ENCODE results near the gene ALDH3B2. TPM values are rescaled to one million over a fixed set of nuclear protein-coding genes. Genes with fewer than 3 reads are reported as not detected.

The ALDH3B2 gene
- total and polyA plus RNA-seq, 2 donors (not counting 1 experiment from before 2014, with no cell fraction given), result 0.09 TPM; not detected in 1

DNA sequence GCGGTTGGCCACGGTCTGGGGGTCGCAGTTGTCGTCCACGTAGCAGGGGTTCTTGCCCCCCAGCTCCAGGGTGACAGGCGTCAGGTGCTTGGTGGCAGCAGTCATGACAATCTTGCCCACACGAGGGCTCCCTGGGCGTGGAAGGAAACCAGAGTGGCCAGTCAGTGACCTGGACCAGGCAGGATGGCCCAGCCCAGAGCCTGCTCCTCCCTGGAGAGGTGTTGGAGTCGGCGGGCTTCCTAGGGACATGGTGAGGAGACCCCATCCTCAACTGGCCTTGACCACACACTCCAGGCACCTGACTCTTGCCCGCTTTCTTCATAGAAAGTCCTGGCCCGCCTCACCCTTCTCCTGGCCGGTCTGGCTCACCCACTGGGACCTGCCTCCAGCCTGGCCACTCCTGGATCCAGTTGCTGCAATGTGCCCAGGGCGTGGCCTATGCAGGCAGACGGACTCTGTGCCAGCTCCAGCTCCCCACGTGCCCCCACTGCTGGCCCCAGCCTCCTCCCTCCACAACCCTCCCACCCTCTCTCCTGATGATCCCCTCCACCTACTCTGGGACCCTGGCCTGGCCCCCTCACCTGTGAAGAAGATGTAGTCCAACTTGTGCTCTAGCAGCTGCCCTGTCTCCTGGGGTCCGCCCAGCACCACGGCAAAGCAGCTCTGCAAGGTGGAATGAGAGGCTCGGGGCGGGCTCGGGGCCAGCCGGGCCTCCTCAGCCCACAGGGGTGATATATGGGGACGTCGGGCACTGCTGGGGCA, 8.7 kb downstream of the ALDH3B2 start:
- Histone ChIP-seq H3K36me3 (replicated peaks in 1 of 2; ENCODE audit: control extremely low read depth in 1 of 2, control insufficient read depth in 1 of 2, extremely low read depth in 1 of 2, insufficient read depth in 2 of 2, low read length in 1 of 2) (no peaks in the 10 kb centered on the region), H2AFZ (ENCODE audit: insufficient read depth, low read depth, low read length, poor library complexity, severe bottlenecking) (no peak overlapping the region), H3K4me2 (replicated peaks; ENCODE audit: low read depth, low read length, poor library complexity, severe bottlenecking) (no peak overlapping the region), H3K27me3 (replicated peaks in 1 of 4; ENCODE audit: control extremely low read depth in 1 of 4, control insufficient read depth in 3 of 4, insufficient read depth in 4 of 4, low read length in 3 of 4) (peaks cover 0 to 4% (median 2%) of the 10 kb centered on the region in 4 experiments), H3K4me1 (ENCODE audit: control insufficient read depth in 2 of 2, insufficient read depth in 2 of 2, low read length in 2 of 2) (peaks cover 33 to 34% of the 10 kb centered on the region in 2 donors), H4K20me1 (ENCODE audit: control insufficient read depth, insufficient read depth, low read length, poor library complexity, severe bottlenecking) (no peaks in the 10 kb centered on the region), H3K9me3 (ENCODE audit: control extremely low read depth in 1 of 3, control insufficient read depth in 2 of 3, insufficient read depth in 1 of 3, low read length in 2 of 3) (no peaks in the 10 kb centered on the region), H3K9ac (ENCODE audit: low read length) (no peak overlapping the region), H3K4me3 (ENCODE audit: control extremely low read depth in 1 of 5, extremely low read depth in 1 of 5, insufficient read depth in 1 of 5, low read depth in 2 of 5, low read length in 4 of 5) (no peak overlapping the region), H3K27ac (ENCODE audit: low read length in 2 of 2) (no peak overlapping the region), H3K79me2 (ENCODE audit: control insufficient read depth, insufficient read depth, low read length) (no peaks in the 10 kb centered on the region)
- POLR2A ChIA-PET, result no interaction called here
- ATAC-seq (ENCODE audit: low read depth) (no peak), DNase-seq (no peak)
- 78% methylated on average over 23 of the region's 24 CpGs for WGBS (ENCODE audit: insufficient coverage)
- no peaks in the 10 kb centered on the region for H3K9me3 Mint-ChIP-seq (ENCODE audit: insufficient read depth)
- H3K27ac Mint-ChIP-seq, result peak overlapping the region; percentile 20
- CTCF ChIA-PET, result interaction anchor here (0.5 to 2.3 kb wide), 3 partner anchors 11 to 93 kb away, joined by 3 to 5 read pairs (median 3); no protein-coding TSS in a partner anchor
- H3K27me3 Mint-ChIP-seq, result no peaks in the 10 kb centered on the region
- intact Hi-C loops (cut with micrococcal nuclease), result no loop called here
- peak overlapping the region; percentile 29 for H3K4me3 Mint-ChIP-seq
- no peaks in the 10 kb centered on the region for H3K4me1 Mint-ChIP-seq
- no peak for TF ChIP-seq EZH2 (IDR thresholded peaks at IDR 0.05; ENCODE audit: borderline replicate concordance, insufficient read depth, low read depth, low read length, poor library complexity, severe bottlenecking)
- no peak for TF ChIP-seq CTCF (IDR thresholded peaks at IDR 0.05)
